GM12878 (cell line): ENCODE results near the gene SPATA32. TPM values are rescaled to one million over a fixed set of nuclear protein-coding genes. Genes with fewer than 3 reads are reported as not detected.
A peak's percentile ranks its signal among the peaks of the same experiment; 100 is the strongest.

ENCODE experiments used
- ASH2L ChIP-seq: fragments of 300-600, 200-600 bp; sonication (generic); IDR thresholded peaks from 2 replicates; pipeline ENCODE4 v1.6.1; 2017; ENCODE audit warnings: low read depth, mild to moderate bottlenecking, borderline replicate concordance
- BCL11A ChIP-seq: IDR thresholded peaks from 2 replicates; pipeline ENCODE4 v1.6.1; 2011; ENCODE audit warnings: low read depth, low read length
- BCLAF1 ChIP-seq: fragments of 450-650 bp; IDR thresholded peaks from 2 replicates; pipeline ENCODE4 v1.6.1; 2017; ENCODE audit warnings: antibody characterized with exemption, mild to moderate bottlenecking, moderate library complexity
- BMI1 ChIP-seq: fragments of 450-650 bp; IDR thresholded peaks from 2 replicates; pipeline ENCODE4 v1.6.1; 2016; ENCODE audit warnings: mild to moderate bottlenecking, moderate library complexity, borderline replicate concordance
- CHD2 ChIP-seq: IDR thresholded peaks from 2 replicates; pipeline ENCODE4 v1.6.1; 2011; ENCODE audit warnings: low read depth, low read length, improper control_type of control experiment, borderline replicate concordance
- CUX1 ChIP-seq: IDR thresholded peaks from 2 replicates; pipeline ENCODE4 v1.6.1; 2012; ENCODE audit warnings: improper control_type of control experiment, low read depth, low read length; ENCODE audit not compliant: insufficient replicate concordance
- E4F1 ChIP-seq: fragments of 450-650 bp; IDR thresholded peaks from 2 replicates; pipeline ENCODE4 v1.6.1; 2018; ENCODE audit warnings: borderline replicate concordance, mild to moderate bottlenecking; ENCODE audit not compliant: partially characterized antibody
- FOS ChIP-seq: IDR thresholded peaks from 3 replicates; pipeline ENCODE4 v1.6.1; 2011; ENCODE audit warnings: borderline replicate concordance; ENCODE audit not compliant: insufficient read length; ENCODE audit errors: extremely low read depth
- KAT2A ChIP-seq: conservative IDR thresholded peaks from 2 replicates; pipeline ENCODE4 v1.6.1; 2011; ENCODE audit warnings: low read depth, low read length; ENCODE audit not compliant: control insufficient read depth
- MEF2A ChIP-seq: IDR thresholded peaks from 2 replicates; pipeline ENCODE4 v1.6.1; 2011; ENCODE audit warnings: low read depth, mild to moderate bottlenecking, low read length, moderate library complexity; ENCODE audit not compliant: insufficient read depth
- MYB ChIP-seq: fragments of 150-350 bp; IDR thresholded peaks from 2 replicates; pipeline ENCODE4 v1.6.1; 2014; ENCODE audit warnings: mild to moderate bottlenecking, low read depth, low read length, borderline replicate concordance
- NR2C2 ChIP-seq: IDR thresholded peaks from 2 replicates; pipeline ENCODE4 v1.6.1; 2011; ENCODE audit warnings: borderline replicate concordance, low read depth; ENCODE audit not compliant: control insufficient read depth, insufficient read length
- PML ChIP-seq: IDR thresholded peaks from 2 replicates; pipeline ENCODE4 v1.6.1; 2012; ENCODE audit warnings: low read length, inconsistent platforms
- RAD51 ChIP-seq: fragments of 450-650 bp; IDR thresholded peaks from 2 replicates; pipeline ENCODE4 v1.6.1; 2016; ENCODE audit warnings: moderate library complexity, mild to moderate bottlenecking, inconsistent platforms
- SPI1 ChIP-seq: IDR thresholded peaks from 2 replicates; pipeline ENCODE4 v1.6.1; 2011; ENCODE audit warnings: low read depth, mild to moderate bottlenecking, low read length, moderate library complexity, borderline replicate concordance; ENCODE audit not compliant: insufficient read depth
- SREBF1 ChIP-seq: IDR thresholded peaks from 2 replicates; pipeline ENCODE4 v1.6.1; 2012; ENCODE audit warnings: mild to moderate bottlenecking, low read length
- TAF1 ChIP-seq: IDR thresholded peaks from 2 replicates; pipeline ENCODE4 v1.6.1; 2011; ENCODE audit warnings: mild to moderate bottlenecking, low read depth, low read length, borderline replicate concordance
- TBL1XR1 ChIP-seq: IDR thresholded peaks from 2 replicates; pipeline ENCODE4 v1.6.1; 2012; ENCODE audit warnings: low read depth, low read length, improper control_type of control experiment
- YBX1 ChIP-seq: fragments of 450-650 bp; IDR thresholded peaks from 2 replicates; pipeline ENCODE4 v1.6.1; 2016; ENCODE audit warnings: antibody characterized with exemption
- ZBED1 ChIP-seq: IDR thresholded peaks from 2 replicates; pipeline ENCODE4 v1.6.1; 2016; ENCODE audit warnings: borderline replicate concordance
- ZNF207 ChIP-seq: fragments of 450-650 bp; IDR thresholded peaks from 2 replicates; pipeline ENCODE4 v1.6.1; 2014; ENCODE audit warnings: antibody characterized with exemption, mild to moderate bottlenecking, borderline replicate concordance
- polyA plus RNA-seq, 11 experiments: library from polyadenylated mRNA; depleted of rRNA in 4 of 11; unstranded in 6 of 11; stranded (reverse) in 5 of 11; fragments of >200 nt; fragmentation: Nextera tagmentation in 4 of 11; fragmentation: Illumina TruSeq in 1 of 11; extraction: Ambion mirVana in 4 of 11; extraction: Trizol in 1 of 11; gene quantifications; 1 replicate in 1 of 11; 2 replicates in 10 of 11; pipeline versions ENCODE4 v1.2.1 to v1.2.3, GENCODE V29; 2011 to 2016; ENCODE audit warnings: inconsistent platforms in 2 of 11, missing spikeins in 2 of 11, low read depth in 1 of 11
- total RNA-seq, 4 experiments: library from RNA; depleted of rRNA in 3 of 4; stranded (reverse); fragments of >200 nt in 3 of 4; fragmentation: Illumina TruSeq in 1 of 4; extraction: Trizol in 1 of 4; gene quantifications; 2 replicates each; pipeline versions ENCODE4 v1.2.1 to v1.2.3, GENCODE V29; 2013 to 2021

The SPATA32 gene
- total and polyA plus RNA-seq, 10 of the 15 experiments (the other 5 are each of a cell fraction or from before 2014, with no cell fraction given): 0.03 to 0.35 (median 0.11) TPM; not detected in 3

GRCh38 chr17:45302649-45303173 lies 40.8 kb upstream of the SPATA32 start (continued):
- no peak for TF ChIP-seq E4F1
- TF ChIP-seq MEF2A: peak; percentile 73; the same call in 1 of the 2 replicates
- TF ChIP-seq BCLAF1: no peak
- peak; percentile 33; the same call in 1 of the 2 replicates for TF ChIP-seq BMI1
- no peak for TF ChIP-seq ZNF207
- no peak for TF ChIP-seq CHD2
- no peak for TF ChIP-seq FOS
- no peak for TF ChIP-seq PML
- no peak for TF ChIP-seq SPI1
- TF ChIP-seq RAD51: no peak
- no peak for TF ChIP-seq NR2C2
- TF ChIP-seq SREBF1: no peak
- TF ChIP-seq ASH2L: no peak
- no peak for TF ChIP-seq YBX1
- no peak for TF ChIP-seq CUX1
- TF ChIP-seq TBL1XR1: no peak
- peak; percentile 64; the same call in 1 of the 2 replicates for TF ChIP-seq BCL11A
- TF ChIP-seq ZBED1: peak; percentile 73; the same call in 1 of the 2 replicates
- no peak for TF ChIP-seq KAT2A
- 0 out of 2 replicates have a peak, but pooled peaks have one; percentile 35 for TF ChIP-seq TAF1
- TF ChIP-seq MYB: no peak
